ENCODE measurements around the gene ESF1. TPM values are rescaled to one million over a fixed set of nuclear protein-coding genes. Genes with fewer than 3 reads are reported as not detected.

ESF1 gene
- total and polyA plus RNA-seq, 9 donors = 9.3 to 17.5 (median 14.4) TPM

DNA sequence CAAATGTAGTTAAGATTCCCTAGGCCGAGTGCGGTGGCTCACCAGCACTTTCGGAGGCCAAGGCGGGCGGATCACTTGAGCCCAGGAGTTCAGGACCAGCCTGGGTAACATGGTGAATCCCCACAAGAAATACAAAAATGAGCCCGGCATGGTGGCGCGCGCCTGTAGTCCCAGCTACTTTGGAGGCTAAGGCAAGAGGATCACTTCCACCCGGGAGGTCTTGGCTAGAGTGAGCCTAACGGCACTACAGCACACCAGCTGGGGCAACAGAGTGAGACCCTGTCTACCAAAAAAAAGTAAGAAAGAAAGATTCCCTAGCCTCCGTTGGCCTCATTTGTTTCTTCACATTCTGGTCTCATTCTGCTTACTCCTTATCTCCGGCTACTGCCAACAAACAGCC is 1.2 kb downstream of the ESF1 start:
- H3K4me1 ChIP-seq (ENCODE audit: insufficient read depth) = peaks cover 12% of the 10 kb centered on the region
- no peak overlapping the region for H3K4me3 ChIP-seq
- H3K36me3 ChIP-seq = no peaks in the 10 kb centered on the region
- H3K27ac ChIP-seq = no peak overlapping the region
- WGBS, 3 donors = 90 to 91% (median 90%) methylated on average over 13 of the region's 13 CpGs
- no peak for DNase-seq
- H3K27me3 ChIP-seq = no peaks in the 10 kb centered on the region
- H3K9me3 ChIP-seq = no peaks in the 10 kb centered on the region
- intact Hi-C loops (cut with DNase I) = no loop called here
- TF ChIP-seq POLR2A (IDR thresholded peaks at IDR 0.05) = no peak
- TF ChIP-seq, protein P1, sequence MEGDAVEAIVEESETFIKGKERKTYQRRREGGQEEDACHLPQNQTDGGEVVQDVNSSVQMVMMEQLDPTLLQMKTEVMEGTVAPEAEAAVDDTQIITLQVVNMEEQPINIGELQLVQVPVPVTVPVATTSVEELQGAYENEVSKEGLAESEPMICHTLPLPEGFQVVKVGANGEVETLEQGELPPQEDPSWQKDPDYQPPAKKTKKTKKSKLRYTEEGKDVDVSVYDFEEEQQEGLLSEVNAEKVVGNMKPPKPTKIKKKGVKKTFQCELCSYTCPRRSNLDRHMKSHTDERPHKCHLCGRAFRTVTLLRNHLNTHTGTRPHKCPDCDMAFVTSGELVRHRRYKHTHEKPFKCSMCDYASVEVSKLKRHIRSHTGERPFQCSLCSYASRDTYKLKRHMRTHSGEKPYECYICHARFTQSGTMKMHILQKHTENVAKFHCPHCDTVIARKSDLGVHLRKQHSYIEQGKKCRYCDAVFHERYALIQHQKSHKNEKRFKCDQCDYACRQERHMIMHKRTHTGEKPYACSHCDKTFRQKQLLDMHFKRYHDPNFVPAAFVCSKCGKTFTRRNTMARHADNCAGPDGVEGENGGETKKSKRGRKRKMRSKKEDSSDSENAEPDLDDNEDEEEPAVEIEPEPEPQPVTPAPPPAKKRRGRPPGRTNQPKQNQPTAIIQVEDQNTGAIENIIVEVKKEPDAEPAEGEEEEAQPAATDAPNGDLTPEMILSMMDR (IDR thresholded peaks at IDR 0.05) = no peak

DNA sequence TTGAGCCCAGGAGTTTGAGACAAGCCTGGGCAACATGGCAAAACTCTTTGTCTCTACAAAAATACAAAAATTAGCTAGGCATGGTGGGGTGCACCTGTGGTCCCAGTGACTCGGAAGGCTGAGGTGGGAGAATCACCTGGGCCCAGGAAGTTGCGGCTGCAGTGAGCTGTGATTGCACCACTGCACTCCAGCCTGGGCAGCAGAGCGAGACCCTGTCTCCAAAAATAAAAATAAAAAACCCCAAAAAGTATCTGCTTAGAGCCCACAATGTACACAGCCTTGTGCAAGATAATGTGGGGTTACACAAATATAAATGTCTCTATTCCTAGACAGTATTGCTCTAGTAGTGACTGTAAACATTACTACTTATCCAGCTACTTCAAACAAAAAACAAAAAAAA is 5.9 kb downstream of the ESF1 start:
- Histone ChIP-seq H3K27me3 (no peaks in the 10 kb centered on the region), H3K27ac (no peak overlapping the region), H3K4me3 (no peak overlapping the region), H3K9me3 (no peaks in the 10 kb centered on the region), H3K4me1 (ENCODE audit: insufficient read depth) (peaks cover 4% of the 10 kb centered on the region), H3K36me3 (no peaks in the 10 kb centered on the region)
- no peak for DNase-seq
- intact Hi-C loops (cut with DNase I) = loop anchor here in 1 of 4 donors (10.0 kb wide), 1 partner anchor 654 kb away; no protein-coding TSS in a partner anchor
- TF ChIP-seq POLR2A (IDR thresholded peaks at IDR 0.05) = no peak
- TF ChIP-seq EP300 (IDR thresholded peaks at IDR 0.05) = no peak
- TF ChIP-seq, protein P1 (IDR thresholded peaks at IDR 0.05) = no peak
- 94 to 100% (median 97%) methylated on average over 3 of the region's 3 CpGs for WGBS, 3 donors

DNA sequence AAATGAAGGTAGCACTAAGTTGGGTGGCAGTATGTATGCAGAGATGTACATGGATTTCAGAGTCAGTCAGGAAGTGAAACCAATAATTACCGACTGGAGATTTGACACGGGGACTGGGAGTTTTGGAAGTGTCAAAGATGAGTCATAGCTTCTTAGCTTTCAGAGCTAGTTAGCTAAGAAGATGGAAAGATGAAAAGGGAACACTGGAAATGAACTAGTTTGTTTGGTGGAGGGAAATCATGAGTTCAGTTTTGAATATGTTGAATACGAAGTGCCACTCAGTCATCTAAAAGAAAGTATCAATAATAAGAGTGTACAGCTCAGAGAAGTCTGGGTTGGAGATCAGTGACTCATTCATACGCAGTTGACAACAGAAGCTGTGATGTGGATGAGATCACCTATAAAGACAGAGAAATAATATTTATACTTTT is 7.5 kb downstream of the ESF1 start:
- TF ChIP-seq, protein P1 (IDR thresholded peaks at IDR 0.05) = no peak
- TF ChIP-seq POLR2A (IDR thresholded peaks at IDR 0.05) = no peak
- TF ChIP-seq EP300 (IDR thresholded peaks at IDR 0.05) = no peak
- no peak for DNase-seq
- Histone ChIP-seq H3K27ac (no peak overlapping the region), H3K9me3 (no peaks in the 10 kb centered on the region), H3K36me3 (no peaks in the 10 kb centered on the region), H3K4me1 (ENCODE audit: insufficient read depth) (no peaks in the 10 kb centered on the region), H3K27me3 (no peaks in the 10 kb centered on the region), H3K4me3 (no peak overlapping the region)
- intact Hi-C loops (cut with DNase I) = loop anchor here in 1 of 4 donors (10.0 kb wide), 1 partner anchor 652 kb away; no protein-coding TSS in a partner anchor
- WGBS, 3 donors = 58 to 66% (median 65%) methylated on average over 4 of the region's 4 CpGs

DNA sequence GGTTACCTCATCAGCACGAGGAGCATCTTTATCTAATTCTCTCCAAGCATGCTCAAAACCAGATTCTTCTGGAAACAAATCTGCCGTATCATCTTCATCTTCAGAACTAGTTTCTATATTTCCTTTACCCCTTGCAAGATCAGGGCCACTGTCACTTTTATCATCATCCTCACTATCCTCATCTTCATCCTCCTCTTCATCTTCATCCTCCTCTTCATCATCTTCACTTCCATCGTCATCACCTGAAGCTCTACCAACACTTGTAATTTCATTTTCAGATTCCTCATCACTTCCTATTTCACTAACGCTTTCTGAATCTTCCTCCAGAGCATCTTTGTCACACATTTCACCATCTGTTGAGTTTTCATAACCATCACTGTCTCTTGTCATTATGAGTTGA is 8.9 kb downstream of the ESF1 start:
- intact Hi-C loops (cut with DNase I) = loop anchor here in 1 of 4 donors (10.0 kb wide), 1 partner anchor 651 kb away; no protein-coding TSS in a partner anchor
- Histone ChIP-seq H3K27ac (no peak overlapping the region), H3K4me3 (no peak overlapping the region), H3K36me3 (no peaks in the 10 kb centered on the region), H3K4me1 (ENCODE audit: insufficient read depth) (no peaks in the 10 kb centered on the region), H3K27me3 (no peaks in the 10 kb centered on the region), H3K9me3 (no peaks in the 10 kb centered on the region)
- no peak for DNase-seq
- TF ChIP-seq, protein P1 (IDR thresholded peaks at IDR 0.05) = no peak
- TF ChIP-seq POLR2A (IDR thresholded peaks at IDR 0.05) (no peak), EP300 (IDR thresholded peaks at IDR 0.05) (no peak)
- WGBS, 3 donors = 61 to 69% (median 67%) methylated on average over 4 of the region's 4 CpGs
